Brain microvascular endothelial cell (primary cell): ENCODE data around the gene ARMC9.

ENCODE experiments used
- DNase-seq: peaks from one replicate; pipeline ENCODE4 v3.0.0-alpha.2; 2020
- H3K27ac ChIP-seq: fragments of 250-450 bp; sonication (Bioruptor Pico); 2 replicates; pipeline ENCODE4 v1.5.1; 2020; ENCODE audit warnings: mild to moderate bottlenecking, moderate library complexity
- H3K27me3 ChIP-seq: fragments of 250-450 bp; sonication (Bioruptor Pico); replicated peaks from 2 replicates; pipeline ENCODE4 v1.5.1; 2020; ENCODE audit warnings: mild to moderate bottlenecking
- H3K36me3 ChIP-seq: fragments of 250-450 bp; sonication (Bioruptor Pico); replicated peaks from 2 replicates; pipeline ENCODE4 v1.5.1; 2020; ENCODE audit warnings: mild to moderate bottlenecking
- H3K4me3 ChIP-seq: 2 replicates; pipeline ENCODE4 v1.5.1; 2011; ENCODE audit warnings: low read depth, mild to moderate bottlenecking, control low read depth, low read length, moderate library complexity
- CTCF ChIP-seq: IDR thresholded peaks from 2 replicates; pipeline ENCODE4 v1.5.1; 2011; ENCODE audit warnings: low read depth, mild to moderate bottlenecking, moderate library complexity, low read length, control low read depth, inconsistent platforms; ENCODE audit errors: missing control alignments
- in situ Hi-C: cut with HindIII; loops from 2 replicates; pipeline ENCODE4 v1.10.0; 2017; ENCODE audit warnings: low sequenced_read_pairs, low pct_ligation_motif_present

ARMC9 gene

GRCh38 chr2:231198291-231199173, at the start of gene ARMC9:
Gene ARMC9, plus strand, starts transcription at chr2:231198631. Its CDS starts 7,608 bp downstream, at chr2:231206239.
- peak; percentile 28 for DNase-seq
- in situ Hi-C loops = no loop called here
- H3K4me3 ChIP-seq = peak within 1 kb of the TSS; percentile 97
- peak within 1 kb of the TSS; percentile 54 for H3K27ac ChIP-seq
- H3K27me3 ChIP-seq = no peaks in the 10 kb centered on the region
- H3K36me3 ChIP-seq = peaks cover 10% of the 10 kb centered on the region
- no peak for TF ChIP-seq CTCF

- in situ Hi-C loops = no loop called here
These were observed 45.5 kb upstream of the ARMC9 start for GRCh38 chr2:231152800-231153557.

GRCh38 chr2:231159306-231159705, 39.1 kb upstream of the ARMC9 start:
- Histone ChIP-seq H3K27me3 (no peaks in the 10 kb centered on the region), H3K27ac (no peak overlapping the region), H3K4me3 (no peak overlapping the region), H3K36me3 (peaks cover 4% of the 10 kb centered on the region)
- in situ Hi-C loops = no loop called here
- no peak for DNase-seq
- no peak for TF ChIP-seq CTCF

More at GRCh38 chr2:231152800-231153557, 45.5 kb upstream of the ARMC9 start:
- peaks cover 15% of the 10 kb centered on the region for H3K36me3 ChIP-seq
- no peak for TF ChIP-seq CTCF
- DNase-seq = no peak
- H3K27ac ChIP-seq = no peak overlapping the region
- H3K4me3 ChIP-seq = no peak overlapping the region
- no peaks in the 10 kb centered on the region for H3K27me3 ChIP-seq

GRCh38 chr2:231160701-231161100, 37.7 kb upstream of the ARMC9 start:
- Histone ChIP-seq H3K36me3 (no peaks in the 10 kb centered on the region), H3K27ac (peak overlapping the region; percentile 93), H3K4me3 (no peak overlapping the region), H3K27me3 (no peaks in the 10 kb centered on the region)
- no peak for TF ChIP-seq CTCF
- no peak for DNase-seq
- in situ Hi-C loops = no loop called here

- peaks cover 2% of the 10 kb centered on the region for H3K36me3 ChIP-seq
- DNase-seq = no peak
- no peak for TF ChIP-seq CTCF
- in situ Hi-C loops = no loop called here
- H3K27me3 ChIP-seq = no peaks in the 10 kb centered on the region
- no peak overlapping the region for H3K4me3 ChIP-seq
- H3K27ac ChIP-seq = peak overlapping the region; percentile 93
These were observed 37.1 kb upstream of the ARMC9 start for GRCh38 chr2:231161252-231161839.
